T-helper 1 cell treated with Interleukin-12 subunit alpha and Interleukin-12 subunit beta and Interleukin-4 antibody, amounts not matched to agents 30 ng/mL and 1 ng/mL, for 36 hours (primary cell): ENCODE results near the gene RUNX1. TPM values are rescaled to one million over a fixed set of nuclear protein-coding genes. Genes with fewer than 3 reads are reported as not detected.

Source experiments
- intact Hi-C: fragments of 100-400 bp; cut with micrococcal nuclease; formaldehyde crosslinking; loops from one replicate; pipeline ENCODE4 v1.15.1; 2024
- total RNA-seq: library from RNA; stranded (reverse); gene quantifications from 2 replicates; pipeline ENCODE4 v1.2.3, GENCODE V29; 2022

RUNX1 gene
- total RNA-seq, 1 donor from 2014 or later = 58.6 TPM

- intact Hi-C loops = no loop called here
Measured at GRCh38 chr21:35062016-35062415, 12.9 kb upstream of the RUNX1 start.

DNA sequence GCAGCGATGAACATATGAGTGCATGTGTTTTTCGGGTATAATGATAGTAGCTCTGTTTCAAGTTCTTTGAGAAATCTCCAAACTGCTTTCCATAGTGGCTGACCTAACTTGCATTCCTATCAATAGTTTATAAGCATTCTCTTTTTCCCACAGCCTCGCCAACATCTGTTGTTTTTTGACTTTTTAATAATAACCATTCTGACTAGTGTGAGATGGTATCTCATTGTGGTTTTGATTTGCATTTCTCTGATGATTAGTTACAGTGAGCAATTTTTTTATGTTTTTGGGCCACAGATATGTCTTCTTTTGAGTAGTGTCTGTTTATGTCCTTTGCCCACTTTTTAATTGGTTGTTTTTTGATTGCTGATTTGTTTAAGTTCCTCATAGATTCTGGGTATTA, 10.6 kb upstream of the RUNX1 start:
- intact Hi-C loops = no loop called here

GRCh38 chr21:35058058-35058457, 9.0 kb upstream of the RUNX1 start:
- intact Hi-C loops = no loop called here

GRCh38 chr21:35057428-35057827, 8.3 kb upstream of the RUNX1 start:
- intact Hi-C loops = no loop called here

- intact Hi-C loops = loop anchor here (5.0 kb wide), 2 partner anchors 154 to 974 kb away; no protein-coding TSS in a partner anchor
Measured at GRCh38 chr21:35053356-35054096, 4.4 kb upstream of the RUNX1 start.

DNA sequence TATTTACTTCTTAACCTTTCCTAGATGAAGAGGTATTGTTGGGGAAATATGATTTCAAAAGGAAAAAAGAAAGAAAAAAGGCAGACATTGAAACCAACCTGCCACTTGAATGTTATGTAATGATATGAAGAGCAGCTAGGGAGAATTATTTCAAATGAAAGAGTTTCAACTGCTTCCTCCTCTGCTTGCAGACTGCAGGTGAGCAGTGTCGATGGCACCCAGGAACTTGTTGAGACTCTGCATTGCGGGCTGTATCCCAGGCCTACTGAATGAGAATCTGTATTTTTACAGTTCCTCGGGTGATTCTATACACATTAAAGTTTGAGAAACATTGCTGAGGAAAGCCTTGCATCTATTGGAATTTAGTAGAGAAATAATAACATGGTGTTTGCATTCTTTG, 3.7 kb upstream of the RUNX1 start:
- intact Hi-C loops = loop anchor here (5.0 kb wide), 2 partner anchors 154 to 974 kb away; no protein-coding TSS in a partner anchor

GRCh38 chr21:35051287-35051818, 2.3 kb upstream of the RUNX1 start:
- intact Hi-C loops = loop anchor here (1.0 to 5.0 kb wide), 10 partner anchors 121 to 1061 kb away; no protein-coding TSS in a partner anchor

DNA sequence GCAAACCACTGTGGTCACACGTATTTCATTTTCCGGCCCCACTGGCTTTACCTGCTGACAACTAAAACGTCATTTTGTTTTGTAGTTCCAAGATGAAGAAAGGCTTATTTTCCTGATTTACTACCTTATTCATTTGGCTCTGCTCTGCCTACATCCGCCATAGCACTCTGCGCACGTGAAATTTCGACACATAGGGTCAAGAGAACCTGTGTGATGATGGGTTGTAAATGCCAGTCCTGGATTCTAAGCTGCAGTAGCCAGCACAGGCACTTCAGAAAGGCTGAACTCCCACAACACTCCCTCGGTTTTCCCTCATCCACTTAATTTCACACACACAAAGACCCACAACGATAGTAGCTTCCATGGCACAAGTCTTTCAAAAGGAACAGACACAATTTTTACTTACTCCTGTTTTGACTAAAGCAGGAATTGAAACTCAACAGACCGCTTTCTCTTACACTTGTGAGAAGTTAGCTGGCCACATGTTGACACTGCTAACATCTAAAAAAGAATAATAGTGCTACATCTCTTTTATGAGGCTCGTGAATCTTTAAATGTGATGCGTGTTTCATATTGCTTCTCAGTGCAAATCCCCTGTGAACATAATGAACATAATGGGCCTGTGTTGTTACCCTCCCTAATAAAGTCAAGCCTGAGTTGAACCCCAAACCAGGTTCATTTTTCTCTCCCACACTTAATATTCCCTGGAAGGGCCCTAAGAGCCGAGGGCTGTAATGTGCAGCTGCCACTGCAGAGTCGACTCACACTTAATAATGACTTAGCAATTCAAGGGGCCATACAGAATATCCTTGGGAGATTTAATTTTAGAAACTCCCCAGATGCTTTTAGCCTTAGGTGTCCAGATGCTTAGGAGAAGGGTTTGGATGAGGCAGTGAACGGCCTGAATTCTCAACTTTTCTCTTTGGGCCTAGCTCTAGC, 1.5 kb upstream of the RUNX1 start:
- intact Hi-C loops = loop anchor here (1.0 to 5.0 kb wide), 11 partner anchors 122 to 1062 kb away; no protein-coding TSS in a partner anchor

GRCh38 chr21:35048183-35048601, 910 bp downstream of the RUNX1 start:
- intact Hi-C loops = loop anchor here (1.0 to 10.0 kb wide), 9 partner anchors 21 to 1103 kb away; no protein-coding TSS in a partner anchor

GRCh38 chr21:35046880-35047229, 2.2 kb downstream of the RUNX1 start:
- intact Hi-C loops = loop anchor here (10.0 kb wide), 1 partner anchor 1102 kb away; no protein-coding TSS in a partner anchor

DNA sequence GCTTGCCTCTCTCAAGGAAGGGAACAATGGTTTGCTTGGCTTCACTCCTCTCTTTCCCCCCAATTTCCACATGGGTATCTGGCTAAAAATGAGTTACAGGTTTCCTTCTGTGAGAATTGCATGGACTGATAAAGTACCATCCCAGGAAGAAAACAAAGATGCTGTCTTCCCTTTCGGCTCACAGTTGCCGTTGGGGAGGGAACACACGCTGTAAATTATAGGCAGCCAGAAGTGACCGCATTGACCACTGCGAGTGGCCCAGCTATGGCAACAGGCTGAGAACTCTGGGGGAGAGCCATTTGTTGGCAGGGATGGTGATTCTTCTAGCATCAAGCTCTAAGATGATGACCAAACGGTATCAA, 2.9 kb downstream of the RUNX1 start:
- intact Hi-C loops = loop anchor here (10.0 kb wide), 1 partner anchor 1101 kb away; no protein-coding TSS in a partner anchor

DNA sequence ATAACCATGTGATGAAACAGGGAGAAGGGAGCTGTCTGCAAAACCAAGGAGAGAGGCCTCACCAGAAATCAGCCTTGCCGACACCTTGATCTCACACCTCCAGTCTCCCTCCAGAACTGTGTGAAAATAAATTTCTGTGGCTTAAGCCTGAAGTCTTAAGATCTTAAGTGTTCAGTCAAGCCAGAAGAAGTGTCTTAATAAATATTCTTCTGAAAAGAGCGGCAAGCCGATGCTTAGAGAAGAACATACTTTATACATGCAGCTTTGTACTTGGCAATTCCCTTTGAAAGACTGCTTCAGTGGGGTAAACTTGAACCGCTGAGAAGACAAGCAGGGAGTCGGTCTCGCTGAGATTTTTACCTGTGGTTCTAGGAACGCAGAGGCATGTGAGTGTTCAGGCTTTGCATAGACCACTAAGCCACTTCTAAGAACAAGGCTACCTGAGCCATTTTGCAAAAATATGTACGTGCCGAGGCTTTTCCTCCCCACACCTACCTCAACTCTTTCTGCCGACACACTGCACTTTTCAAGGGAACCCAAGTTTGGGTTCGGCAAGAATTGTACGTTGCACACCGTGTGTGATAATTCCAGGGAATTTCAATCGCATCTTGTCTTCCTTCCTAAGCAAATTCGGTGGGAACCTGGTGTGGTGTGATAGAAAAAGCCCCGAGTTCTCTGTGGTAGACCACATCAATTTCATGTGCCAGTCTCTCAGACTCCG, 3.4 kb downstream of the RUNX1 start:
- intact Hi-C loops = loop anchor here (10.0 kb wide), 1 partner anchor 1101 kb away; no protein-coding TSS in a partner anchor

DNA sequence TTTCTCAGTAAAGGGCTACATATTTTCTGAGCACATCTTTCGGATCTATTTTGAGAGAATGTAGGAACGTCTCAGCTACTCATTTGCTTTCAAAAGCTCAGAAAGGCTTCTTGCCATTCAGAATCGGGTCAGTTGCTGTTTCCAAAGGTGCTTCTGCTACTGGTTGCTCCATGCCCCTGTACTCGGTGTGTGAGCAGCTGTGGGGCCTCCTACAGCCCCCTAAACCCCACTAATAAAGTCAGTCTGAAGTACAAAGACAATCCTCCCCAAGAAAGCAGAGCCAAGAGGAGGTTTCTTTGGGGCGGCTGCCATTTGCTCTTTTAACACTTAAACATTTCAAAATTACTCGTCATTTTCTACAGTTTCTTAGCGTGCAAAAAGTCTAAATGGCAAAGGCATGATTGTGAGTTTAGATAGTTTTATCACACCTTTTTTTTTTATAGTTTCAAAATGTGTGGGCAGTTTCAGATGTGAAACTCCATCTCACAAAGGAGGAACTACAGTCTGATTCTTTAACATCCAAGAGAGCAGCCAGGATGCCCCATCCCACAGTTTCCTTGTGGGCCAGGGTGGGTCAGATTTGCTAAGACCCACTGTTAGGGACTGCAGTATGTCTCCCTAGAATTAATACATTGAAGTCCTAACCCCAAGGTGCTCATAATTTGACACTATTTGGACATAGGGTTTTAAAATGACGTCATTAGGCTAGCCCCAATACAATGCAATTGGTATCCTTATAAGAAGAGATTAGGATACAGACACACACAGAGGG, 4.1 kb downstream of the RUNX1 start:
- intact Hi-C loops = loop anchor here (10.0 kb wide), 1 partner anchor 1100 kb away; no protein-coding TSS in a partner anchor

- intact Hi-C loops = loop anchor here (10.0 kb wide), 1 partner anchor 1099 kb away; no protein-coding TSS in a partner anchor
Measured at GRCh38 chr21:35044128-35044527, 5.0 kb downstream of the RUNX1 start.

DNA sequence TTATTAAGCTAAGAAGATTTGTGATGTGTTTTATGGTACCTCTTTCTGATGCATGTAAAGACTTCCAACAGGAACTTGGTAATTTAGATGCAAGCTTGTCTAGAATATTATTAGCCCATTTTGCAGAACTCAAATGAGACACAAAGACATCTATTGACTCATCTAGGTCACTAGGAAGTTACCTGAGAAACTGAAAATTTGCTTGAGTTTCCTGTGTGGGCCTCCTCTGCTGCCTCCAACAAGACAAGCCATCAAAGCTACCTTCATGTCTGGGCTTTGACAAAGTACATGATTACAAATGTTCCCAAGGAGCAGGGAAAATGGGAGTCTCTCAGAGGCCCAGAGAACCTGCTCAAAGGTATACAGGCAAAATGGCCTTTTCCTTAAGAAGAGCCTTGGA, 5.6 kb downstream of the RUNX1 start:
- intact Hi-C loops = loop anchor here (10.0 kb wide), 1 partner anchor 1099 kb away; no protein-coding TSS in a partner anchor

- intact Hi-C loops = loop anchor here (10.0 kb wide), 1 partner anchor 1098 kb away; no protein-coding TSS in a partner anchor
Measured at GRCh38 chr21:35042836-35043235, 6.3 kb downstream of the RUNX1 start.

GRCh38 chr21:35041881-35042280, 7.2 kb downstream of the RUNX1 start:
- intact Hi-C loops = loop anchor here (10.0 kb wide), 1 partner anchor 1097 kb away; no protein-coding TSS in a partner anchor

DNA sequence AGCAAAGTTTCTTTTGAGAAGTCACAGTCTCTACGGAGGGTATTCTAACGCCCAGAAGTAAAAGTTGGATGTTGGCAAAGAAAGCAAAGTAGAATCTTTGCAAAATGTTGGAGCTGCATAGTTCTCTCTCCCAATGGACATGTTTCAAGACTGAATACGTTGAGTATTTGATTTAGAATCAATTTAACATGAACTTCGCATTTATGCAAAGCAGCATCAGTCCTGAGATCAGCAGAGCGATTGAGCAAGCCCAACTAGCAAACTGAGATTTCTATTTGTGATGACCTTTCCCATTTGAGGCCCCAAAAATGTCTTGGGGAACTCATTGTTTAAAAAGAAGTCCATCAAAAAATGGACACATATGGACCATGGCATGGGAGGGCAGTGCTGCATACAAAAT, 8.0 kb downstream of the RUNX1 start:
- intact Hi-C loops = loop anchor here (10.0 kb wide), 1 partner anchor 1096 kb away; no protein-coding TSS in a partner anchor

GRCh38 chr21:35039595-35040289, 9.4 kb downstream of the RUNX1 start:
- intact Hi-C loops = loop anchor here (10.0 kb wide), 1 partner anchor 1095 kb away; no protein-coding TSS in a partner anchor
